Measurements from ENCODE around the gene ARHGAP10.
"Not testable (repeated sequence)": the region's sequence is repeated elsewhere in the genome, so short reads cannot be mapped to it uniquely, and the experiment has no call there.

Gene ARHGAP10

GRCh38 chr4:147985376-147985775 lies 253.5 kb downstream of the ARHGAP10 start:
- no peak for DNase-seq (ENCODE audit: low read depth)

DNA sequence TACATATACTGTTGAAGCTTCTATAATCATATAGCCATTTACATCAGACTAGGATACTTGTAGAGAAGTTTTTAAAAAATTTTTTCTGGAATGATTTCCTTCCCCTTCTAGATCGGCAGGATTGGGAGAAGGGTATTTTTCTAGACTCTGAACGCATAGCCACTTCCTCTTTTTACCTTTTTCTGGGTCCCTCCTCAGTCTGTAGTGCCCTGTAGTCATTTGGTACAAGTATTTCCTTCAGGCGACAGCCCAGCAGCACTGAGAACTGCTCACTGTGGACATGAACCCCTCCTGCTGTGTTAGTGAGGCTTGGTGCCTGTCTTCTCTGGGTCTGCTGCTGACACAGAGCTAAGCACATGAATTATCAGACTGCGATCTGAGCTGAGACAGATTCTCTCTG lies 255.4 kb downstream of the ARHGAP10 start:
- no peak for DNase-seq (ENCODE audit: low read depth)

GRCh38 chr4:147991543-147992283 lies 259.8 kb downstream of the ARHGAP10 start:
- DNase-seq (ENCODE audit: low read depth): no peak

- DNase-seq (ENCODE audit: low read depth): no peak
These were observed 262.2 kb downstream of the ARHGAP10 start for GRCh38 chr4:147994076-147994475.

- no peak for DNase-seq (ENCODE audit: low read depth)
These were observed 262.9 kb downstream of the ARHGAP10 start for GRCh38 chr4:147994491-147995385.

- no peak for DNase-seq (ENCODE audit: low read depth)
These were observed 265.0 kb downstream of the ARHGAP10 start for GRCh38 chr4:147996859-147997258.

DNA sequence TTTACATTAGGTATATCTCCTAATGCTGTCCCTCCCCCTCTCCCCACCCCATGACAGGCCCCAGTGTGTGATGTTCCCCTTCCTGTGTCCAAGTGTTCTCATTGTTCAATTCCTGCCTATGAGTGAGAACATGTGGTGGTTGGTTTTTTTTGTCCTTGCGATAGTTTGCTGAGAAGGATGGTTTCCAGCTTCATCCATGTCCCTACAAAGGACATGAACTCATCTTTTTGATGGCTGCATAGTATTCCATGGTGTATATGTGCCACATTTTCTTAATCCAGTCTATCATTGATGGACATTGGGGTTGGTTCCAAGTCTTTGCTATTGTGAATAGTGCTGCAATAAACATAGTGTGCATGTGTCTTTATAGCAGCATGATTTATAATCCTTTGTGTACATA lies 268.1 kb downstream of the ARHGAP10 start:
- DNase-seq (ENCODE audit: low read depth): not testable (repeated sequence)

DNA sequence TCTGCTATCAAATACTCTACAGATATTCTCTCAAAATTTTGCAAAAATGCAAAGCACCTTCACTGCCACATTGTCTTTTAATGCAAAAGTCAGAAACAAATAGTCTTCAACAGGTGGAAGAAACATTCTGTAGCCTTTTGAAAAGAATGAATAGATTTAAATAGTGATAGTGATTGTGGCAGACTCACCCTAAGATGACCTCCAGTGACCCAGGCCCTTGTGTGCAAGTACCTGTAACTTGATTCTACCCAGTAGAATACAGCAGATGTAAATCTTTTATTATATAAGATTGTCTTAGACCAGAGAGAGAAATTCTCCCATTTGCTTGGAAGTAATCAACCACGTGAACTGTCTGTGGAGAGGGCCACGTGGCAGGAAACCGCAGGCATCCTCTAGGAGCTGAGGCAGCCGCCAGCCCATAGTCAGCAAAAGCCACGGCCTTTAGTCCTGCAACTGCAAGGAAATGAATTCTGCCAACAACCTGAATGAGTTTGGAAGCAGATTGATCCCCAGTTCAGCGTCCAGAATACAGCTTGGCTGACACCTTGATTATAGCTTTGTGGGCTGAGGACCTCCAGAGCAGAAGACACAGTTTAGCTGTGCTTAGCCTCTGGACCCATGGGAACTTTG lies 272.5 kb downstream of the ARHGAP10 start:
- DNase-seq (ENCODE audit: low read depth): no peak

DNA sequence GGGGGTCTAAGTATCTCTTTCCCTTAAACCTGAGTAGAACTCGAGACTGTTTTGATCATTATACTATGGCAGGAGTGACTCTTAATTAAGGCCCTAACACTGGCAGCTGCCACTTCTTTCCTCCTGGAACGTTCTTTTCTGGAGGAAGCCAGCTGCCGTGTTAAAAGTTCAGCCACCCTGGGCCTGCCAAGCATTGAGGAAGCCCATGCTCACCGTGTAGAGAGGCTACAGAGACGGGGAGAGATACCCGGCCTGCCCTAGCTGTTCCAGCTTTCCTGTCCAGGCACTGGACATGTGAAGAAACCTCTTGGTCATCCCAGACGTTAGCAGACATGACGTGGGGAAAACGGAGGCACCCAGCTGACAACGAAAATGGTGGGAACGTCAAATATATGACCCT lies 274.1 kb downstream of the ARHGAP10 start:
- no peak for DNase-seq (ENCODE audit: low read depth)

DNA sequence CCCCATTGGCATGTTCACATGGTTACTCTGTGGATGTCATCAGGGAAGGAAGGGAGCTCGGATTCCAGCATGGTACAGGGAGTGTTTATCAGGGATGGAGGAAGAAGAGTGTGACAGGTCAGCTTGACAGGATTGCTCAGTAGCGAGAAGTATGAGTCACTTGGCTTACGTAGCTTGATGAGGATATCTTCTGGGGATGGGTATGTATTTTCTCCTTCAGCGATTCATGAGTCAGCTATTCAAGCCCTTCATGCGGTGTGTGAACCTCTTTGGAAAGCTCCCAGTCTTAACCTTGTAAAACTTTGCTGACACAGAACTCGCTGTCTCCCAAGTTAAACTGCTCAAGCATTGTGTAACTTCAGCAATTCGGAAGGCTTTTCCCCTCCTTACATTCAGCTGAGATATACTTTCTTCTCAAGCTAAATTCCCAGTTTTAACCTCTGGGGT lies 275.4 kb downstream of the ARHGAP10 start:
- no peak for DNase-seq (ENCODE audit: low read depth)

- no peak for DNase-seq (ENCODE audit: low read depth)
These were observed 275.9 kb downstream of the ARHGAP10 start for GRCh38 chr4:148007792-148008191.

DNA sequence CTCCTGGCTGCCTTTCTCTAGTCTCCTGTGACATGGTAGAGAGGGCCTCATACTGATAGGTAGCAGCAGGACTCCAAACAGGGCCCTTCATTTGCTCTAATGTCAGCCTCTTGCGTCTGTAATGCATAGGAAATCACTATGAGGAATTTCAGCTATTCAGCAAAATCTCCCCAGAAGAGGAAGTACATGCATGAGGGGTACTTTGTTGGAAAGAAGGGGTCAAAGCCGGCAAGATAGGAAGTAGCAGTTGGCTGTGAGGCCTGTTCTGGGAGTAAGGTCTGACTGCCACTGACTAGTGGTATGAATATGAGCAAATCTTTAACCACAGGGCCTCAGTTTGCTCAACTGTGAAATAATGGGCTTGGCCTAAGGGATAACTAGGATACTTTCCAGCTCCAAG lies 283.2 kb downstream of the ARHGAP10 start:
- no peak for DNase-seq (ENCODE audit: low read depth)

- no peak for DNase-seq (ENCODE audit: low read depth)
These were observed 283.6 kb downstream of the ARHGAP10 start for GRCh38 chr4:148015468-148015867.

DNA sequence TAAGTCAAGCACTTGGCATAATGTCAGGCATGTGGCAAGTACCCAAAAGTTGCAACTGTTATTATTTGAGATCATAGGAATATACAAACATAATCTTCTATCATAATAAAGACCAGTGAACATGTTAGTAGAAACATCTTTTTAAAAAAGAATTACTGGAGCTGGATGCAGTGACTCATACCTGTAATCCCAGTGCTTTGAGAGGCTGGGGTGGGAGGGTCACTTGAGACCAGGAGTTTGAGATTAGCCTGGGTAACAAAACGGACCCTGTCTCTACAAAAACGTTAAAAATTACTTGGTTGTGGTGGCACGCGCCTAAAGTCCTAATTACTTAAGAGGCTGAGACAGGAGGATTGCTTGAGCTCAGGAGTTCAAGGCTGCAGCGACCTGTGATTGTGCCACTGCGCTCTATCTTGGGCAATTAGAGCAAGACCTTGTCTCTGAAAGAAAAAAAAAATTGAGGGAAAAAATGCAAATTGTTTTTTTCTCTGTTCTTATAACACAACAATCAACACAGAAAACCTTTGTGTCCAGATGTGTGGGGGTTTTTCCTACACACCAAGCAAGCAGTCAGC lies 284.3 kb downstream of the ARHGAP10 start:
- no peak for DNase-seq (ENCODE audit: low read depth)

GRCh38 chr4:148017801-148018200 lies 285.9 kb downstream of the ARHGAP10 start:
- DNase-seq (ENCODE audit: low read depth): no peak

DNA sequence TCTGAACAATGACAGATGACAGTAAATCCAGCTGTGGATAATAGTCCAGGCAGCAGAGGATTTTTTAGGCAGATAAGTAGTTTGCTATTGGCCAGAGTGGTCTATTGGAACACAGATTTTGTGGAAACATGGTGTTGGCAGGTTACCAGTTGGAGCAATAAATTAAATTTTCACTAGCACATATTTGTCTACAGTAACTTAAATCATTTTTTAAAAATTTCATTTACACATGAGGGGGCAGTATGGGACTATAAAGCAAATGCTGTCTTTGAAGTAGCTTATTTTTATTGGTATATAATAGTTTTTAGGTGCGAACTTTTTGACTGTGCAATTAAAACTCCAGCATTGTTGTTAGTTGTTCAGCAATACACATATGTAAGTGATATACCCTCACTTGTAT lies 289.8 kb downstream of the ARHGAP10 start:
- DNase-seq (ENCODE audit: low read depth): no peak

- no peak for DNase-seq (ENCODE audit: low read depth)
These were observed 291.1 kb downstream of the ARHGAP10 start for GRCh38 chr4:148022975-148023374.

- DNase-seq (ENCODE audit: low read depth): no peak
These were observed 291.8 kb downstream of the ARHGAP10 start for GRCh38 chr4:148023512-148024181.

- DNase-seq (ENCODE audit: low read depth): no peak
These were observed 294.1 kb downstream of the ARHGAP10 start for GRCh38 chr4:148025981-148026380.

DNA sequence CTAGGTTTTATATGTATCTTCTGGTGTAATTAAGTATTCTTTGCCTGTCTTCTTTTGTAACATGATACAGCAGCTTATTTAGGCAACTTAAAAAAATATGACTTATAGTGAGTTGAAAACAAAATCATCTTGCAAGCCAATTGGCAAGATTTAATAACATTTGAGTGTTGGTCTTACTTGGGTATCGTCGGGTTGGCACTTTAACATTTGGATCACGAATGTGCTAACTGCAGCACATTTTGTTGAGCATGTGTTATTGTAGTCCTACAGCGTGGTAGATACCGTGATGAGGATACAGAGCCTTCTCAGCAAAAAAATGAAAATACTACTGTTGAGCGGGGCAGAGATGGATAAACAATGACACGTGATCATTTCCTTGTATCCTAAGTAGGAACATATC lies 295.3 kb downstream of the ARHGAP10 start:
- no peak for DNase-seq (ENCODE audit: low read depth)

DNA sequence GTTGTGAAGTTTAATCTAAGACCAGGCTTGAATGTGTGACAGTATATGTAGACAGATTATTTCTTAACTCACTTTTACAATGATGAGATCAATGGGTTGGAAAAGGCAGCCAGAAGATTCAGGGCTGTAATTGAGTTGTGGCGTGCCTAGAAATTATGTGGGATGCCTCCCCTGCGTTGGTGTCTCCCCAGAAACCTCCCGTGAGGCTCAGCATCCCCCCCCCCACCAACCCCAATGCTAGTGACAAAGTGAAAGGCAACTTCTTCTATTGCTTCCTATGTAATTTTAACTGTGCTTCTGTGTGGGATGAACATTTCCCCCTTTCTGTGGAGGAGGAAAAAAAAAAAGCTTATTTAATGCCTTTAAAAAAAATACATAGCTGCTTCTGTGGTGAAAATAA lies 297.9 kb downstream of the ARHGAP10 start:
- no peak for DNase-seq (ENCODE audit: low read depth)

Measured in stimulated activated CD8-positive, alpha-beta memory T cell treated with anti-CD3 and anti-CD28 coated beads, Interleukin-12 subunit alpha, Interleukin-12 subunit beta, amount 100 ng/mL, for 4 hours (primary cell).